C4-2B (cell line): ENCODE results near the gene CHCHD4.

Source experiments
- ZFX ChIP-seq: fragments of 450-650 bp; IDR thresholded peaks from 2 replicates; pipeline ENCODE4 v1.6.1; 2017
- TF ChIP-seq, protein P1 (sequence below): fragments of 450-650 bp; conservative IDR thresholded peaks from 2 replicates; pipeline ENCODE4 v1.5.1; 2017; ENCODE audit warnings: mild to moderate bottlenecking

DNA sequence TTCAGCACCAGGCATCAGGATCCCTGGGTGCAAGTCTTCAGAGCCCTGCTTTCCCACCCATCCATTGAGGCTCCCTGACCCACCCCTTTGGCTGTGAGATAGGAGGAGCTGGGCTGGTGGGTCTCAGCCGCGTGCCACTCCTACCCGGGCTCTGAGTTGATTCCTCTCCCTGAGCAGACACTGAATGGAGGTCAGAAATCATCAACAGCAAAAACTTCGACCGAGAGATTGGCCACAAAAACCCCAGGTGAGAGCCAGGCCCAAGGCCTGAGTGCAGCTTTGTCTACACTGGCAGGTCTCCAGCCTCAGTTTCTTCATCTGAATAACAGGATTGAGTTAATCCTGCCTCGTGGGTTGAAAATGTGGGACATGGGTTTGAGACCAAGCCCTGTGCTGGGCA is 8.0 kb upstream of the CHCHD4 start:
- TF ChIP-seq, protein P1, sequence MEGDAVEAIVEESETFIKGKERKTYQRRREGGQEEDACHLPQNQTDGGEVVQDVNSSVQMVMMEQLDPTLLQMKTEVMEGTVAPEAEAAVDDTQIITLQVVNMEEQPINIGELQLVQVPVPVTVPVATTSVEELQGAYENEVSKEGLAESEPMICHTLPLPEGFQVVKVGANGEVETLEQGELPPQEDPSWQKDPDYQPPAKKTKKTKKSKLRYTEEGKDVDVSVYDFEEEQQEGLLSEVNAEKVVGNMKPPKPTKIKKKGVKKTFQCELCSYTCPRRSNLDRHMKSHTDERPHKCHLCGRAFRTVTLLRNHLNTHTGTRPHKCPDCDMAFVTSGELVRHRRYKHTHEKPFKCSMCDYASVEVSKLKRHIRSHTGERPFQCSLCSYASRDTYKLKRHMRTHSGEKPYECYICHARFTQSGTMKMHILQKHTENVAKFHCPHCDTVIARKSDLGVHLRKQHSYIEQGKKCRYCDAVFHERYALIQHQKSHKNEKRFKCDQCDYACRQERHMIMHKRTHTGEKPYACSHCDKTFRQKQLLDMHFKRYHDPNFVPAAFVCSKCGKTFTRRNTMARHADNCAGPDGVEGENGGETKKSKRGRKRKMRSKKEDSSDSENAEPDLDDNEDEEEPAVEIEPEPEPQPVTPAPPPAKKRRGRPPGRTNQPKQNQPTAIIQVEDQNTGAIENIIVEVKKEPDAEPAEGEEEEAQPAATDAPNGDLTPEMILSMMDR, result no peak
- TF ChIP-seq ZFX, result no peak
